ENCODE results near the gene TSPAN16. TPM values are rescaled to one million over a fixed set of nuclear protein-coding genes. Genes with fewer than 3 reads are reported as not detected.
A peak's percentile ranks its signal among the peaks of the same experiment; 100 is the strongest.

Gene TSPAN16
- total RNA-seq, 1 donor from 2014 or later: not detected

DNA sequence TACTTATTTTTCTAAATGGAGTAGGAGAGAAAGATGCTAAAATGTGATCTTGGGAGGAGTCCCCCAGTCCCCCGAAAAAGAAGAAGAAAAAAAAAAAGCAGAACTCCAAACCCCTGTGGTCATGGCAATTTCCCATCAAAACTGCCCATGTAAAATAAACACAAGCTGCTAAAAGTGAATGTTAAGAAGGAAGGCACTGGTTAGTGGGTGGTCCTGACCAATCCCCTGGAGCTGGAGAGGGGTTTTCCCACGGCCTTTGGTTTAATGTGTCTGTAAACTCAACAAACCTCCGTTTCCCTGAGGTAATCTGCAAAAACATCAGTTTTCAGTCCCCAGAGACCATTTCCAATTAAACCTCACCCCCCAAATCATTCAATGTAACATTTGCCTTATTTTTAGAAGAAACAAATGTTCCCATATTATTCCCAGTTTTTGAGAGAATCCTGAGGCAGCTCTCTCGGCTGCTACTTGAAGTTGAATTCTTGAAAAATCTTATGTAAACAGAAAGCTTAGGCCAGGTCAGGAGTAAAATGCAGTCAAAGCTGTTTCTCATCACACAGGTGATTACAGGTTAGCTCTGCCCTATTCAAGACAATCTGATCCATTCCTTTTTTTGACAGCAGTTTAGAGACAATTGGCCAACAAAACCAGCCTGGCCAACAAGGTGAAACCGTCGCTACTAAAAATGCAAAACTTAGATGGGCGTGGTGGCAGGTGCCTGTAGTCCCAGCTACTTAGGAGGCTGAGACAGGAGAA is 26.5 kb downstream of the TSPAN16 start:
- Histone ChIP-seq H3K27ac (peak overlapping the region; percentile 43), H3K36me3 (peaks cover 0 to 20% of the 10 kb centered on the region in 2 donors), H3K4me3 (no peak overlapping the region), H3K9me3 (no peaks in the 10 kb centered on the region), H3K4me1 (peaks cover 26% of the 10 kb centered on the region), H3K27me3 (no peaks in the 10 kb centered on the region)
- TF ChIP-seq POLR2AphosphoS5 (IDR thresholded peaks at IDR 0.05; ENCODE audit: insufficient read depth in 1 of 2, low read depth in 1 of 2): no peak
- intact Hi-C loops (cut with DNase I): no loop called here
- DNase-seq (ENCODE audit: extremely low spot score in 2 of 2): no peak

DNA sequence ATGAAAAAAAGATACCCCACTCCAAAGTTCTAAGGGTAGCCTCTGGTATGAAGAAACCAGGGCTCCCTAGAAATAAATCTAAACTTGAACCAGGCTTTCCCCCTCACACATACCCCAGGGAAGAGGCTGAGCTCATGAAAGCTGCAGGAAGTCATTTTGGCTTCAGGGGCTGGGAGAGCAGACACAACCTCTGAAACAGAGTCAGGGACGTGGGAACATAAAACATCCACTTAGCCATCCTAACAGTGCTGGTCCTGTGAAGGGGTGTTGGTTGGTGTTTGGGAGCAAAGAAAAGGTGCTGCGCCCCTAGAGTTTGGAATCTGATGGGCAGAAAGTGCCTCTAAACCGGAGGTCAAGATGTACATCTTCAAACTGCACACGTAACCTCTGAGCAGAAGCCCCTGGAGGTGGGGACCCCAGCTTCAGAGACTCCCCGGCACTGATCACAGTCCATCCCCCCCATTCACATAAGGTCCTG is 27.7 kb downstream of the TSPAN16 start:
- Histone ChIP-seq H3K4me3 (peak overlapping the region in 1 of 2 donors; percentile 9), H3K36me3 (peaks cover 0 to 22% of the 10 kb centered on the region in 2 donors), H3K27ac (peak overlapping the region; percentile 84), H3K4me1 (peaks cover 26% of the 10 kb centered on the region), H3K27me3 (no peaks in the 10 kb centered on the region), H3K9me3 (no peaks in the 10 kb centered on the region)
- no peak for DNase-seq (ENCODE audit: extremely low spot score in 2 of 2)
- intact Hi-C loops (cut with DNase I): no loop called here
- TF ChIP-seq, protein P1, sequence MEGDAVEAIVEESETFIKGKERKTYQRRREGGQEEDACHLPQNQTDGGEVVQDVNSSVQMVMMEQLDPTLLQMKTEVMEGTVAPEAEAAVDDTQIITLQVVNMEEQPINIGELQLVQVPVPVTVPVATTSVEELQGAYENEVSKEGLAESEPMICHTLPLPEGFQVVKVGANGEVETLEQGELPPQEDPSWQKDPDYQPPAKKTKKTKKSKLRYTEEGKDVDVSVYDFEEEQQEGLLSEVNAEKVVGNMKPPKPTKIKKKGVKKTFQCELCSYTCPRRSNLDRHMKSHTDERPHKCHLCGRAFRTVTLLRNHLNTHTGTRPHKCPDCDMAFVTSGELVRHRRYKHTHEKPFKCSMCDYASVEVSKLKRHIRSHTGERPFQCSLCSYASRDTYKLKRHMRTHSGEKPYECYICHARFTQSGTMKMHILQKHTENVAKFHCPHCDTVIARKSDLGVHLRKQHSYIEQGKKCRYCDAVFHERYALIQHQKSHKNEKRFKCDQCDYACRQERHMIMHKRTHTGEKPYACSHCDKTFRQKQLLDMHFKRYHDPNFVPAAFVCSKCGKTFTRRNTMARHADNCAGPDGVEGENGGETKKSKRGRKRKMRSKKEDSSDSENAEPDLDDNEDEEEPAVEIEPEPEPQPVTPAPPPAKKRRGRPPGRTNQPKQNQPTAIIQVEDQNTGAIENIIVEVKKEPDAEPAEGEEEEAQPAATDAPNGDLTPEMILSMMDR (IDR thresholded peaks at IDR 0.05): no peak
- TF ChIP-seq POLR2AphosphoS5 (IDR thresholded peaks at IDR 0.05; ENCODE audit: insufficient read depth in 1 of 2, low read depth in 1 of 2) (no peak), POLR2A (IDR thresholded peaks at IDR 0.05) (no peak)

DNA sequence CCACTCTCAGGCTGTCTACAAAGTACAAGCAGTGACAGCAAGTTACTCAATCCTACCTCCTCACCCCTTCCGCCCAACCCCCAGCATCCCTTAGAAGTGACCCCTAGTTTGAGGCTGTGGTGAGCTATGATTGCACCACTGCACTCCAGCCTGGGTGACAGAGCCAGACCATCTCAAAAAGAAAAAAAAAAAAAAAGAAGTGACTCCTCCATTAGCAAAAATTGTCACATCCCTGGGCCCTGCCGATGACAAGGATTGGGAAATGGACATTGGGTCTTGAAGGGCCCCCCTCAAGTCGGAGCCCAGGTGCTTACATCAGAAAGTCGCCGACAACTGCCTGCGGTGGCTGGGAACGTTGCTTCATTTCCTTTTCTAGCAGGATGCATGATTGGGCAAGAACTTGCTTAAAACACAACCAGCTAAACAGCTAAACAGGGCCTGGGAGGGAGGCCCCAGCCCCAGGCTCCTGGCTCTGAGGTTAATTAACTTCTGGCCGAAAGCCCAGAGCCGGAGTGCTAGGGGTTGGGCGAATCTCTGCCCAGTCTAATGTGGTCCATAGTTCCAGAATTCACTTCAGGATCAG is 28.2 kb downstream of the TSPAN16 start:
- Histone ChIP-seq H3K36me3 (peaks cover 0 to 27% of the 10 kb centered on the region in 2 donors), H3K9me3 (no peaks in the 10 kb centered on the region), H3K27ac (peak overlapping the region; percentile 84), H3K4me3 (peak overlapping the region in 1 of 2 donors; percentile 9), H3K4me1 (peaks cover 26% of the 10 kb centered on the region), H3K27me3 (no peaks in the 10 kb centered on the region)
- DNase-seq (ENCODE audit: extremely low spot score in 2 of 2): peak in 1 of 2 donors; percentile 98
- peak; percentile 83 to 94 for TF ChIP-seq POLR2AphosphoS5 (IDR thresholded peaks at IDR 0.05; ENCODE audit: insufficient read depth in 1 of 2, low read depth in 1 of 2)
- TF ChIP-seq POLR2A (IDR thresholded peaks at IDR 0.05): no peak
- TF ChIP-seq, protein P1 (IDR thresholded peaks at IDR 0.05): no peak
- intact Hi-C loops (cut with DNase I): no loop called here

DNA sequence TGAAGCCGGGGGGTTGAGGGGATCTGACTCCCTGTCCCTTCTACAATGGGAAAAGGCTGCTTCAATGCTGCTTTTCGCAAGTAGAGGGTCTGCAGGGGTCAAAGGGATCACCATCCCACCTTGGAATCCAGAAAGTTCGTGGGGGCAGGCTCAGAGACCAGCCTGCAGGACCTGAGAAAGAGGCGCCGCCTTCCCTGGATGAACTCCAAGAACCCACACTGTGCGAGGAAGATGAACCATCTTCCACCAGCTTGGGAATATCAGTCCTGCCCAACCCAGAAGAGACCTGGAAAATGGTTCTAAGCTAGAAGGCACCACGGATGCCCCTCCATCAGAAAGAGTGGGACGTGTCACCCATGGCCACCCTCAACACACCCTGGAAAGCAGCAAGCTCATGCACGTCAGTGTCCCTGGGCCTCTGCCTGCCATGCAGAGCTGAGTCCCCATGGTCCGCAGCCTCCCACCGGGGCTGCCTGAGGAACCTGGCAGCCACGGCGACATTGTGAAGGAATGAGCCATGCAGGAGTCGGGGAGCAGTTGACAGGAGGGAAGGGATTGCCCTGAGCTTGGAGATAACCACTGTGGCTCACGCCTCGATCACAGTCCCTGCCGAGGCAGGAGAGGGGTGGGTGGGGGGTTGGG is 28.9 kb downstream of the TSPAN16 start:
- H3K27ac ChIP-seq: peak overlapping the region; percentile 84
- H3K4me1 ChIP-seq: peaks cover 26% of the 10 kb centered on the region
- intact Hi-C loops (cut with DNase I): no loop called here
- H3K27me3 ChIP-seq: no peaks in the 10 kb centered on the region
- H3K9me3 ChIP-seq: no peaks in the 10 kb centered on the region
- H3K4me3 ChIP-seq: no peak overlapping the region
- DNase-seq (ENCODE audit: extremely low spot score in 2 of 2): no peak
- TF ChIP-seq POLR2AphosphoS5 (IDR thresholded peaks at IDR 0.05; ENCODE audit: insufficient read depth in 1 of 2, low read depth in 1 of 2): no peak
- TF ChIP-seq, protein P1 (IDR thresholded peaks at IDR 0.05): no peak
- TF ChIP-seq POLR2A (IDR thresholded peaks at IDR 0.05): no peak
- H3K36me3 ChIP-seq: peaks cover 0 to 34% of the 10 kb centered on the region in 2 donors

DNA sequence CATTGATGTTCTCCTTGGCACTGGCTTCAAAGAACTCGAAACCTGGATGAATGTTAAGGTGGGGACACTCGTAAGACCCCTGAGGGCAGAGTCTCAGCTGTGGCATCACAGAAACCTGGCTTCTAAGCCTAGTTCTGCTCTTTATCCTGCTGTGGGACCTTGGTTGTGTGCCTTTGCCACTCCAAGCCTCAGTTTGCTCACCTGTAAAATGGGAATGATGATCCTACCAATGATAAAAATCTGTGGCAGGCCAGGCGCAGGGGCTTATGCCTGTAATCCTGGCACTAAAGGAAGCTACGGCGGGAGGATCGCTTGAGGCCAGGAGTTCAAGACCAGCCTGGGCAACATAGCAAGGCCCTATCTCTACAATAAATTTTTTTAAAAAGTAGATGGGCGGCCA is 29.6 kb downstream of the TSPAN16 start:
- no peak for DNase-seq (ENCODE audit: extremely low spot score in 2 of 2)
- no peak for TF ChIP-seq POLR2AphosphoS5 (IDR thresholded peaks at IDR 0.05; ENCODE audit: insufficient read depth in 1 of 2, low read depth in 1 of 2)
- TF ChIP-seq, protein P1 (IDR thresholded peaks at IDR 0.05): no peak
- no peak for TF ChIP-seq POLR2A (IDR thresholded peaks at IDR 0.05)
- H3K9me3 ChIP-seq: no peaks in the 10 kb centered on the region
- peaks cover 0 to 40% of the 10 kb centered on the region in 2 donors for H3K36me3 ChIP-seq
- intact Hi-C loops (cut with DNase I): no loop called here
- H3K27me3 ChIP-seq: no peaks in the 10 kb centered on the region
- H3K4me1 ChIP-seq: peaks cover 26% of the 10 kb centered on the region
- no peak overlapping the region for H3K4me3 ChIP-seq
- H3K27ac ChIP-seq: peak overlapping the region; percentile 84

Measured in vagina (tissue), 2 donors.